Left ventricle myocardium inferior (tissue), 1 donor: Measurements from ENCODE around the gene VAT1L. TPM values are rescaled to one million over a fixed set of nuclear protein-coding genes. Genes with fewer than 3 reads are reported as not detected.

Experiments used
- DNase-seq: peaks from one replicate; pipeline ENCODE4 v3.0.0-alpha.2; 2020
- H3K27ac ChIP-seq: fragments of 200-600 bp; replicated peaks from 2 replicates; pipeline ENCODE4 v1.8.0; 2021
- H3K27me3 ChIP-seq: fragments of 200-600 bp; 2 replicates; pipeline ENCODE4 v1.8.0; 2021; ENCODE audit warnings: low read depth
- H3K36me3 ChIP-seq: fragments of 200-600 bp; 2 replicates; pipeline ENCODE4 v1.8.0; 2021
- H3K4me1 ChIP-seq: fragments of 200-600 bp; 2 replicates; pipeline ENCODE4 v1.8.0; 2021
- H3K4me3 ChIP-seq: fragments of 200-600 bp; 2 replicates; pipeline ENCODE4 v1.8.0; 2021; ENCODE audit warnings: mild to moderate bottlenecking, moderate library complexity
- H3K9me3 ChIP-seq: fragments of 200-600 bp; replicated peaks from 2 replicates; pipeline ENCODE4 v1.8.0; 2021
- intact Hi-C: fragments of 100-400 bp; cut with micrococcal nuclease; formaldehyde crosslinking; loops from one replicate; pipeline ENCODE4 v1.11.0; 2022
- total RNA-seq: library from RNA; stranded (reverse); fragmentation: NEBNext Ultra II Directional; extraction: Animal tissue kit (Norgen Biotek cat#: 25700); gene quantifications from one replicate; pipeline ENCODE4 v1.2.1, GENCODE V29; 2021
- TF ChIP-seq, protein P1 (sequence below): fragments of 200-600 bp; IDR thresholded peaks from 2 replicates; pipeline ENCODE4 v1.8.0; 2021; ENCODE audit warnings: antibody characterized with exemption, mild to moderate bottlenecking, borderline replicate concordance
- donor health status: DM: no; HTN: yes; CAD: no; lungs with severe emphysema.

Gene VAT1L
- total RNA-seq, 1 donor from 2014 or later: 13.1 TPM

- Histone ChIP-seq H3K27me3 (no peaks in the 10 kb centered on the region), H3K9me3 (no peaks in the 10 kb centered on the region), H3K27ac (no peak overlapping the region), H3K4me1 (no peaks in the 10 kb centered on the region), H3K4me3 (no peak overlapping the region), H3K36me3 (no peaks in the 10 kb centered on the region)
- TF ChIP-seq, protein P1, sequence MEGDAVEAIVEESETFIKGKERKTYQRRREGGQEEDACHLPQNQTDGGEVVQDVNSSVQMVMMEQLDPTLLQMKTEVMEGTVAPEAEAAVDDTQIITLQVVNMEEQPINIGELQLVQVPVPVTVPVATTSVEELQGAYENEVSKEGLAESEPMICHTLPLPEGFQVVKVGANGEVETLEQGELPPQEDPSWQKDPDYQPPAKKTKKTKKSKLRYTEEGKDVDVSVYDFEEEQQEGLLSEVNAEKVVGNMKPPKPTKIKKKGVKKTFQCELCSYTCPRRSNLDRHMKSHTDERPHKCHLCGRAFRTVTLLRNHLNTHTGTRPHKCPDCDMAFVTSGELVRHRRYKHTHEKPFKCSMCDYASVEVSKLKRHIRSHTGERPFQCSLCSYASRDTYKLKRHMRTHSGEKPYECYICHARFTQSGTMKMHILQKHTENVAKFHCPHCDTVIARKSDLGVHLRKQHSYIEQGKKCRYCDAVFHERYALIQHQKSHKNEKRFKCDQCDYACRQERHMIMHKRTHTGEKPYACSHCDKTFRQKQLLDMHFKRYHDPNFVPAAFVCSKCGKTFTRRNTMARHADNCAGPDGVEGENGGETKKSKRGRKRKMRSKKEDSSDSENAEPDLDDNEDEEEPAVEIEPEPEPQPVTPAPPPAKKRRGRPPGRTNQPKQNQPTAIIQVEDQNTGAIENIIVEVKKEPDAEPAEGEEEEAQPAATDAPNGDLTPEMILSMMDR: no peak
- intact Hi-C loops: no loop called here
- DNase-seq: no peak
Measured at GRCh38 chr16:77928096-77928495, 139.7 kb downstream of the VAT1L start.

- no peak for DNase-seq
- H3K4me3 ChIP-seq: no peak overlapping the region
- TF ChIP-seq, protein P1: no peak
Measured at GRCh38 chr16:77929004-77929403, 140.6 kb downstream of the VAT1L start.

DNA sequence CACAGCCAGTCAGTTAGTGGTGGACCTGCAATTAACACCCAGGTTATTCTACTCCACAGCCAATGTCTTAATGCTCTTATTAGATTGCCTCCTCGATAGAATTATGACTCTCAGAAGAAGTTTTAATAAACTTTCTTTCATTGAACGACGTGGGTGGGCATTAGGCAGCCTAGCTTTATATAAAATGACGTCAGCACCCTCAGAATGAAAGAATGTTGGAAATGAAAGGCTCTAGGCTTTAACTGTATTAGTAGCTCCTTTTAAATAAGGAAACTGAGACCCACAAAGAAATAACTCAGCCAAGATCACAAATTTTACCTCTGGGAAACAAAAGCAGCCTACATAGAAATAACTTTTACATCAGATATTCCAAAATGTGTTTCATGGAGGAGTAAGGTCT, 142.7 kb downstream of the VAT1L start:
- H3K36me3 ChIP-seq: no peaks in the 10 kb centered on the region
- H3K4me1 ChIP-seq: no peaks in the 10 kb centered on the region
- no peak for DNase-seq
- intact Hi-C loops: no loop called here
- H3K9me3 ChIP-seq: no peaks in the 10 kb centered on the region
- TF ChIP-seq, protein P1: no peak
- no peak overlapping the region for H3K4me3 ChIP-seq
- no peaks in the 10 kb centered on the region for H3K27me3 ChIP-seq
- no peak overlapping the region for H3K27ac ChIP-seq

More at GRCh38 chr16:77929004-77929403, 140.6 kb downstream of the VAT1L start:
- H3K36me3 ChIP-seq: no peaks in the 10 kb centered on the region
- intact Hi-C loops: no loop called here
- no peaks in the 10 kb centered on the region for H3K9me3 ChIP-seq
- H3K27ac ChIP-seq: no peak overlapping the region
- no peaks in the 10 kb centered on the region for H3K4me1 ChIP-seq
- H3K27me3 ChIP-seq: no peaks in the 10 kb centered on the region

GRCh38 chr16:77937473-77938149, 149.2 kb downstream of the VAT1L start:
- Histone ChIP-seq H3K4me3 (no peak overlapping the region), H3K9me3 (peaks cover 4% of the 10 kb centered on the region), H3K4me1 (no peaks in the 10 kb centered on the region), H3K36me3 (no peaks in the 10 kb centered on the region), H3K27me3 (no peaks in the 10 kb centered on the region), H3K27ac (no peak overlapping the region)
- DNase-seq: no peak
- intact Hi-C loops: no loop called here
- TF ChIP-seq, protein P1: no peak

GRCh38 chr16:77938913-77939312, 150.5 kb downstream of the VAT1L start:
- H3K27ac ChIP-seq: no peak overlapping the region
- TF ChIP-seq, protein P1: no peak

More at GRCh38 chr16:77938913-77939312, 150.5 kb downstream of the VAT1L start:
- no peaks in the 10 kb centered on the region for H3K27me3 ChIP-seq
- DNase-seq: no peak
- no peaks in the 10 kb centered on the region for H3K4me1 ChIP-seq
- no peaks in the 10 kb centered on the region for H3K36me3 ChIP-seq
- intact Hi-C loops: no loop called here
- peaks cover 4% of the 10 kb centered on the region for H3K9me3 ChIP-seq
- H3K4me3 ChIP-seq: no peak overlapping the region
